ENCODE measurements around the gene STK17B. TPM values are rescaled to one million over a fixed set of nuclear protein-coding genes. Genes with fewer than 3 reads are reported as not detected.

Gene STK17B
- total and polyA plus RNA-seq, 2 of the 13 experiments (the other 11 are each of a cell fraction or from before 2014, with no cell fraction given): 1.6 to 4.5 TPM

- DNase-seq (ENCODE audit: low spot score): no peak
- POLR2A ChIA-PET: no interaction called here
Observed at GRCh38 chr2:196097864-196098660, 73.3 kb downstream of the STK17B start.

GRCh38 chr2:196096982-196097745, 74.2 kb downstream of the STK17B start:
- H2AFZ ChIP-seq (ENCODE audit: low read length): no peak overlapping the region
- TF ChIP-seq EP300 (IDR thresholded peaks at IDR 0.05; ENCODE audit: low read depth in 2 of 2, low read length in 2 of 2) (no peak), EP300 (CRISPR knock-in tag; IDR thresholded peaks at IDR 0.05; ENCODE audit: borderline replicate concordance) (no peak), ZNF660 (CRISPR knock-in tag; IDR thresholded peaks at IDR 0.05; ENCODE audit: borderline replicate concordance, low read depth) (no peak), ZNF263 (CRISPR knock-in tag; IDR thresholded peaks at IDR 0.05) (no peak), ZBTB43 (CRISPR knock-in tag; conservative IDR thresholded peaks at IDR 0.05) (no peak), ZBED4 (CRISPR knock-in tag; IDR thresholded peaks at IDR 0.05; ENCODE audit: borderline replicate concordance) (no peak)

More at GRCh38 chr2:196097864-196098660, 73.3 kb downstream of the STK17B start:
- Histone ChIP-seq H3K27me3 (ENCODE audit: control insufficient read depth in 1 of 2, insufficient read depth in 2 of 2, low read length in 2 of 2) (no peaks in the 10 kb centered on the region), H3K36me3 (replicated peaks in 1 of 2; ENCODE audit: control insufficient read depth in 1 of 2, insufficient read depth in 2 of 2, low read length in 2 of 2) (no peaks in the 10 kb centered on the region), H3K9ac (ENCODE audit: insufficient read depth, low read depth, low read length) (no peak overlapping the region), H3K4me2 (ENCODE audit: low read depth, low read length) (no peak overlapping the region), H3K9me3 (ENCODE audit: low read length) (no peaks in the 10 kb centered on the region), H2AFZ (ENCODE audit: low read length) (no peak overlapping the region), H4K20me1 (ENCODE audit: insufficient read depth, low read length) (no peaks in the 10 kb centered on the region), H3K79me2 (ENCODE audit: insufficient read depth, low read length) (no peaks in the 10 kb centered on the region), H3K4me1 (ENCODE audit: insufficient read depth, low read length) (no peaks in the 10 kb centered on the region), H3K27ac (ENCODE audit: extremely low read length, insufficient read depth, low read length) (no peak overlapping the region), H3K4me3 (replicated peaks in 1 of 3; ENCODE audit: insufficient read depth in 1 of 3, low read depth in 2 of 3, low read length in 3 of 3) (no peak overlapping the region)
- FAIRE-seq (no peak), ATAC-seq (no peak)
- TF ChIP-seq MAFK (conservative IDR thresholded peaks at IDR 0.05 in 1 of 2, IDR thresholded peaks at IDR 0.05 in 1 of 2; ENCODE audit: low read length in 2 of 2): peak; percentile 63 to 81
- TF ChIP-seq MAFF (IDR thresholded peaks at IDR 0.05; ENCODE audit: low read depth, low read length): peak; percentile 77
- no peak for TF ChIP-seq ATF3 (CRISPR knock-in tag; IDR thresholded peaks at IDR 0.05)
- no peak for TF ChIP-seq ZNF790 (CRISPR knock-in tag; IDR thresholded peaks at IDR 0.05; ENCODE audit: borderline replicate concordance)
- TF ChIP-seq ZNF225 (CRISPR knock-in tag; IDR thresholded peaks at IDR 0.05): no peak
- TF ChIP-seq ZNF607 (CRISPR knock-in tag; IDR thresholded peaks at IDR 0.05; ENCODE audit: borderline replicate concordance): no peak
- TF ChIP-seq ZNF251 (CRISPR knock-in tag; IDR thresholded peaks at IDR 0.05): no peak
- TF ChIP-seq HOXD1 (CRISPR knock-in tag; IDR thresholded peaks at IDR 0.05): no peak
- in situ Hi-C loops (cut with HindIII; ENCODE audit: extremely low pct_ligation_motif_present, low pct_unique_long_range_greater_than_20kb): no loop called here
- WGBS (ENCODE audit: low lambda C conversion rate): 4% methylated on average over 6 of the region's 6 CpGs
- CTCF ChIA-PET (ENCODE audit: low intra/inter-chr PET ratio, low total read pairs): no interaction called here
- no TSS peak for BruUV-seq (replicated peaks)
- intact Hi-C loops (cut with micrococcal nuclease; ENCODE audit: unreplicated experiment): no loop called here

More at GRCh38 chr2:196096982-196097745, 74.2 kb downstream of the STK17B start:
- in situ Hi-C loops (cut with HindIII; ENCODE audit: extremely low pct_ligation_motif_present, low pct_unique_long_range_greater_than_20kb) (no loop called here), intact Hi-C loops (cut with micrococcal nuclease; ENCODE audit: unreplicated experiment) (no loop called here)
- ATAC-seq (no peak), FAIRE-seq (no peak), DNase-seq (ENCODE audit: low spot score) (no peak)
- BruUV-seq (replicated peaks): no TSS peak
- Histone ChIP-seq H3K9ac (ENCODE audit: insufficient read depth, low read depth, low read length) (no peak overlapping the region), H4K20me1 (ENCODE audit: insufficient read depth, low read length) (no peaks in the 10 kb centered on the region), H3K4me1 (ENCODE audit: insufficient read depth, low read length) (no peaks in the 10 kb centered on the region), H3K36me3 (replicated peaks in 1 of 2; ENCODE audit: control insufficient read depth in 1 of 2, insufficient read depth in 2 of 2, low read length in 2 of 2) (no peaks in the 10 kb centered on the region), H3K79me2 (ENCODE audit: insufficient read depth, low read length) (no peaks in the 10 kb centered on the region), H3K4me3 (replicated peaks in 1 of 3; ENCODE audit: insufficient read depth in 1 of 3, low read depth in 2 of 3, low read length in 3 of 3) (no peak overlapping the region), H3K27me3 (ENCODE audit: control insufficient read depth in 1 of 2, insufficient read depth in 2 of 2, low read length in 2 of 2) (no peaks in the 10 kb centered on the region), H3K27ac (ENCODE audit: extremely low read length, insufficient read depth, low read length) (no peak overlapping the region), H3K4me2 (ENCODE audit: low read depth, low read length) (no peak overlapping the region), H3K9me3 (ENCODE audit: low read length) (no peaks in the 10 kb centered on the region)
- CTCF ChIA-PET (ENCODE audit: low intra/inter-chr PET ratio, low total read pairs): no interaction called here
- POLR2A ChIA-PET: interaction anchor here (1.1 kb wide), 1 partner anchor 9 kb away, joined by 3 read pairs; no protein-coding TSS in a partner anchor
- 25% methylated on average over 5 of the region's 5 CpGs for WGBS (ENCODE audit: low lambda C conversion rate)

Data from HepG2 (cell line).